HCT116 (cell line): Measurements from ENCODE around the gene TBC1D32. TPM values are rescaled to one million over a fixed set of nuclear protein-coding genes. Genes with fewer than 3 reads are reported as not detected.

Experiments used
- ATAC-seq: fragments of 200-7000 bp; cut with Tn5 transposase; 2 replicates; pipeline ENCODE4 v1.9.1; 2020; ENCODE audit warnings: mild to moderate bottlenecking, moderate library complexity
- BruUV-seq: library from RNA; stranded (reverse); fragments of 400-500 nt; replicated peaks from 2 replicates; lab custom pipeline; 2021; lab: Mats Ljungman, UMichigan
- CTCF ChIA-PET: fragments of 300-600 bp; sonication (Branson Sonifier 250); formaldehyde crosslinking; loops from one replicate; lab custom pipeline; 2021; ENCODE audit warnings: antibody characterized with exemption; lab: Charles Lee
- POLR2A ChIA-PET: fragments of 300-600, 350-600 bp; sonication (Branson Sonifier 250); formaldehyde crosslinking; loops from one replicate; lab custom pipeline; 2021; ENCODE audit warnings: antibody characterized with exemption; lab: Charles Lee
- RAD21 ChIA-PET, 2 experiments: fragments of 300-600 bp; sonication (Branson Sonifier 250); formaldehyde crosslinking; loops; one replicate each; lab custom pipeline; 2023; ENCODE audit warnings: low total read pairs in 2 of 2; ENCODE audit not compliant: uncharacterized antibody in 2 of 2, unreplicated experiment in 2 of 2, low non-redundant PET in 1 of 2; lab: Charles Lee
- DNase-seq: peaks from one replicate; pipeline ENCODE4 v3.0.0-alpha.2; 2010; ENCODE audit warnings: low read depth, low spot score
- H2AFZ ChIP-seq: fragments of 200-600 bp; shearing (Covaris generic), sonication (generic); 2 replicates; pipeline ENCODE4 v1.6.1; 2017; ENCODE audit warnings: low read depth, mixed run types, mixed read lengths, antibody characterized with exemption, low read length; ENCODE audit not compliant: poor library complexity, severe bottlenecking
- H3K27ac ChIP-seq: 2 replicates; pipeline ENCODE4 v1.5.1; 2012; ENCODE audit warnings: low read depth, low read length
- H3K27me3 ChIP-seq: fragments of 200-600 bp; sonication (generic); 2 replicates; pipeline ENCODE4 v1.6.1; 2016; ENCODE audit warnings: mixed run types, low read length, mixed read lengths; ENCODE audit not compliant: insufficient read depth
- H3K36me3 ChIP-seq, 2 experiments: fragments of 200-500 bp in 1 of 2; fragments of 200-600 bp in 1 of 2; sonication (Bioruptor generic) in 1 of 2; sonication (generic) in 1 of 2; 2 replicates each; pipeline versions ENCODE4 v1.5.1 to v1.6.1; 2014 to 2016; ENCODE audit warnings: low read length in 2 of 2, inconsistent platforms in 1 of 2, mixed read lengths in 1 of 2, mixed run types in 1 of 2; ENCODE audit not compliant: insufficient read depth in 2 of 2, control insufficient read depth in 1 of 2
- H3K4me1 ChIP-seq, 2 experiments: fragments of 200-600 bp in 1 of 2; sonication (generic) in 1 of 2; 2 replicates each; pipeline versions ENCODE4 v1.5.1 to v1.6.1; 2012 to 2017; ENCODE audit warnings: low read length in 2 of 2, inconsistent platforms in 1 of 2, mild to moderate bottlenecking in 1 of 2, mixed read lengths in 1 of 2, mixed run types in 1 of 2, moderate library complexity in 1 of 2; ENCODE audit not compliant: insufficient read depth in 2 of 2, control insufficient read depth in 1 of 2
- H3K4me2 ChIP-seq: fragments of 200-600 bp; sonication (generic); 2 replicates; pipeline ENCODE4 v1.6.1; 2017; ENCODE audit warnings: mixed run types, low read length, mixed read lengths
- H3K4me3 ChIP-seq, 2 experiments: fragments of 200-600 bp in 1 of 2; sonication (generic) in 1 of 2; replicated peaks in 1 of 2; 2 replicates each; pipeline ENCODE4 v1.5.1; 2011 to 2016; ENCODE audit warnings: low read length in 2 of 2, control low read depth in 1 of 2, low read depth in 1 of 2, mild to moderate bottlenecking in 1 of 2, mixed read lengths in 1 of 2, mixed run types in 1 of 2
- H3K79me2 ChIP-seq: fragments of 200-600 bp; sonication (generic); 2 replicates; pipeline ENCODE4 v1.6.1; 2017; ENCODE audit warnings: mild to moderate bottlenecking, mixed run types, low read length, moderate library complexity, mixed read lengths; ENCODE audit not compliant: insufficient read depth
- H3K9ac ChIP-seq: fragments of 200-600 bp; sonication (generic); 2 replicates; pipeline ENCODE4 v1.6.1; 2016; ENCODE audit warnings: low read length, mixed read lengths
- H3K9me2 ChIP-seq: fragments of 200-600 bp; sonication (generic), shearing (Covaris generic); 2 replicates; pipeline ENCODE4 v1.6.1; 2017; ENCODE audit warnings: mixed run types, mild to moderate bottlenecking, moderate library complexity; ENCODE audit not compliant: insufficient read depth
- H3K9me3 ChIP-seq, 2 experiments: fragments of 200-500 bp in 1 of 2; fragments of 200-600 bp in 1 of 2; sonication (Bioruptor generic) in 1 of 2; sonication (generic) in 1 of 2; 2 replicates each; pipeline ENCODE4 v1.6.1; 2014 to 2017; ENCODE audit warnings: low read length in 2 of 2, mixed read lengths in 2 of 2, inconsistent platforms in 1 of 2, low read depth in 1 of 2, mild to moderate bottlenecking in 1 of 2, mixed run types in 1 of 2, moderate library complexity in 1 of 2; ENCODE audit not compliant: control insufficient read depth in 1 of 2, insufficient read depth in 1 of 2
- H4K20me1 ChIP-seq: fragments of 200-600 bp; sonication (generic), shearing (Covaris generic); 2 replicates; pipeline ENCODE4 v1.6.1; 2017; ENCODE audit warnings: mixed run types, mild to moderate bottlenecking, moderate library complexity; ENCODE audit not compliant: insufficient read depth
- ATF3 ChIP-seq: IDR thresholded peaks from 2 replicates; pipeline ENCODE4 v1.6.1; 2012
- CTCF ChIP-seq, 3 experiments: fragments of 200-600 bp in 1 of 3; sonication (generic) in 1 of 3; IDR thresholded peaks in 2 of 3; conservative IDR thresholded peaks in 1 of 3; 2 replicates each; pipeline ENCODE4 v1.5.1; 2012 to 2017; ENCODE audit warnings: low read depth in 2 of 3, low read length in 2 of 3, antibody characterized with exemption in 1 of 3, borderline replicate concordance in 1 of 3, control low read depth in 1 of 3, mild to moderate bottlenecking in 1 of 3, mixed read lengths in 1 of 3, mixed run types in 1 of 3, moderate library complexity in 1 of 3; ENCODE audit not compliant: insufficient read depth in 1 of 3
- EGR1 ChIP-seq: IDR thresholded peaks from 2 replicates; pipeline ENCODE4 v1.6.1; 2012; ENCODE audit warnings: low read depth
- MAX ChIP-seq: IDR thresholded peaks from 2 replicates; pipeline ENCODE4 v1.6.1; 2012
- SP1 ChIP-seq: IDR thresholded peaks from 2 replicates; pipeline ENCODE4 v1.6.1; 2012; ENCODE audit warnings: low read depth
- SRF ChIP-seq: IDR thresholded peaks from 2 replicates; pipeline ENCODE4 v1.6.1; 2012; ENCODE audit warnings: low read depth
- TCF7L2 ChIP-seq: IDR thresholded peaks from 2 replicates; pipeline ENCODE4 v1.7.0; 2011; ENCODE audit warnings: borderline replicate concordance, inconsistent platforms; ENCODE audit not compliant: insufficient read depth, insufficient read length; ENCODE audit errors: extremely low read depth
- YY1 ChIP-seq: IDR thresholded peaks from 2 replicates; pipeline ENCODE4 v1.6.1; 2011; ENCODE audit warnings: low read length, low read depth, moderate library complexity, mild to moderate bottlenecking; ENCODE audit not compliant: insufficient replicate concordance; ENCODE audit errors: extremely low read depth
- intact Hi-C: fragments of 100-400 bp; cut with micrococcal nuclease; formaldehyde crosslinking; loops from 2 replicates; pipeline ENCODE4 v1.10.0; 2022
- total RNA-seq: library from RNA; stranded (reverse); gene quantifications from one replicate; pipeline ENCODE4 v1.2.1, GENCODE V29; 2021; ENCODE audit not compliant: unreplicated experiment

Gene TBC1D32
- total RNA-seq, 1 experiment from 2014 or later: 13.8 TPM

- no peaks in the 10 kb centered on the region for H3K9me3 ChIP-seq
- TF ChIP-seq ATF3 (no peak), MAX (no peak), CTCF (IDR thresholded peaks at IDR 0.05 in 2 of 3, conservative IDR thresholded peaks at IDR 0.05 in 1 of 3; ENCODE audit: borderline replicate concordance in 1 of 3, insufficient read depth in 1 of 3, low read depth in 2 of 3, low read length in 2 of 3) (no peak), YY1 (no peak), SRF (no peak)
- TF ChIP-seq, all 23 proteins: peak for 0
- no peak overlapping the region for H3K4me3 ChIP-seq
- no peak overlapping the region for H3K9ac ChIP-seq
- H2AFZ ChIP-seq: no peak overlapping the region
- CTCF ChIA-PET: no interaction called here
- POLR2A ChIA-PET: no interaction called here
- no peaks in the 10 kb centered on the region for H3K27me3 ChIP-seq
- no peak overlapping the region for H3K4me2 ChIP-seq
- H3K9me2 ChIP-seq: no peaks in the 10 kb centered on the region
- DNase-seq (no peak), ATAC-seq (no peak)
- no peaks in the 10 kb centered on the region for H3K36me3 ChIP-seq
- H3K4me1 ChIP-seq: no peaks in the 10 kb centered on the region
- no peaks in the 10 kb centered on the region for H4K20me1 ChIP-seq
- intact Hi-C loops: no loop called here
- H3K27ac ChIP-seq: no peak overlapping the region
- RAD21 ChIA-PET: no interaction called here
- no peaks in the 10 kb centered on the region for H3K79me2 ChIP-seq
- BruUV-seq: no TSS peak
Observed at GRCh38 chr6:121142093-121142492, 192.2 kb downstream of the TBC1D32 start.

- Histone ChIP-seq H4K20me1 (no peaks in the 10 kb centered on the region), H3K9me3 (no peaks in the 10 kb centered on the region), H3K36me3 (no peaks in the 10 kb centered on the region)
- TF ChIP-seq SP1 (no peak), TCF7L2 (no peak), EGR1 (no peak)
- TF ChIP-seq, all 23 proteins: peak for 0
- no peaks in the 10 kb centered on the region for H3K4me1 ChIP-seq
- H3K4me2 ChIP-seq: no peak overlapping the region
- H3K9me2 ChIP-seq: no peaks in the 10 kb centered on the region
- ChIA-PET RAD21 (no interaction called here), CTCF (no interaction called here), POLR2A (no interaction called here)
- H3K4me3 ChIP-seq: no peak overlapping the region
- no peak overlapping the region for H3K27ac ChIP-seq
- no peaks in the 10 kb centered on the region for H3K79me2 ChIP-seq
- BruUV-seq: no TSS peak
- no peak overlapping the region for H3K9ac ChIP-seq
- H2AFZ ChIP-seq: no peak overlapping the region
- DNase-seq (no peak), ATAC-seq (no peak)
- intact Hi-C loops: no loop called here
- no peaks in the 10 kb centered on the region for H3K27me3 ChIP-seq
Observed at GRCh38 chr6:121135425-121135824, 198.9 kb downstream of the TBC1D32 start.
